Panc1 (cell line): ENCODE results near the gene APBB2. TPM values are rescaled to one million over a fixed set of nuclear protein-coding genes. Genes with fewer than 3 reads are reported as not detected.

Source experiments
- ATAC-seq: fragments of 200-7000 bp; cut with Tn5 transposase; 2 replicates; pipeline ENCODE4 v1.9.1; 2020; ENCODE audit warnings: mild to moderate bottlenecking, moderate library complexity
- BruUV-seq: library from RNA; stranded (reverse); fragments of 400-500 nt; replicated peaks from 2 replicates; lab custom pipeline; 2021; lab: Mats Ljungman, UMichigan
- CTCF ChIA-PET: fragments of 300-600 bp; sonication (Branson Sonifier 250); formaldehyde crosslinking; loops from one replicate; lab custom pipeline; 2022; ENCODE audit warnings: antibody characterized with exemption; lab: Charles Lee
- POLR2A ChIA-PET: fragments of 300-600 bp; sonication (Branson Sonifier 250); formaldehyde crosslinking; loops from one replicate; lab custom pipeline; 2022; ENCODE audit warnings: antibody characterized with exemption; lab: Charles Lee
- DNase-seq: peaks from one replicate; pipeline ENCODE4 v3.0.0-alpha.2; 2010; ENCODE audit warnings: low read depth, low spot score
- H3K27ac ChIP-seq: 2 replicates; pipeline ENCODE4 v1.5.1; 2011; ENCODE audit warnings: mild to moderate bottlenecking, low read length, inconsistent platforms
- H3K27me3 ChIP-seq: fragments of 200-500 bp; sonication (Bioruptor generic); 2 replicates; pipeline ENCODE4 v1.6.0; 2014; ENCODE audit warnings: low read length, inconsistent platforms; ENCODE audit not compliant: control insufficient read depth, insufficient read depth
- H3K36me3 ChIP-seq: fragments of 200-500 bp; sonication (Bioruptor generic); 2 replicates; pipeline ENCODE4 v1.5.1; 2014; ENCODE audit warnings: inconsistent platforms, mild to moderate bottlenecking, low read length, moderate library complexity; ENCODE audit not compliant: control insufficient read depth, insufficient read depth
- H3K4me1 ChIP-seq: 2 replicates; pipeline ENCODE4 v1.5.1; 2011; ENCODE audit warnings: inconsistent platforms, mild to moderate bottlenecking, low read length, moderate library complexity; ENCODE audit not compliant: control insufficient read depth, insufficient read depth
- H3K4me3 ChIP-seq, 2 experiments: 2 replicates each; pipeline ENCODE4 v1.5.1; 2011 to 2012; ENCODE audit warnings: low read depth in 2 of 2, low read length in 2 of 2, mild to moderate bottlenecking in 2 of 2, inconsistent platforms in 1 of 2, moderate library complexity in 1 of 2
- H3K9me3 ChIP-seq: fragments of 200-500 bp; sonication (Bioruptor generic); 2 replicates; pipeline ENCODE4 v1.5.1; 2014; ENCODE audit warnings: low read depth, mild to moderate bottlenecking, inconsistent platforms, low read length, moderate library complexity; ENCODE audit not compliant: control insufficient read depth, insufficient read depth
- CTCF ChIP-seq: fragments of 450-650 bp; IDR thresholded peaks from 2 replicates; pipeline ENCODE4 v1.5.1; 2017; ENCODE audit warnings: mild to moderate bottlenecking
- POLR2AphosphoS5 ChIP-seq: IDR thresholded peaks from 2 replicates; pipeline ENCODE4 v1.6.1; 2012; ENCODE audit warnings: mild to moderate bottlenecking, low read depth, low read length, moderate library complexity
- SIN3A ChIP-seq: IDR thresholded peaks from 2 replicates; pipeline ENCODE4 v1.6.1; 2012; ENCODE audit warnings: low read depth, mild to moderate bottlenecking, low read length, moderate library complexity, borderline replicate concordance; ENCODE audit not compliant: insufficient read depth
- TCF7L2 ChIP-seq: IDR thresholded peaks from 2 replicates; pipeline ENCODE4 v1.6.1; 2011; ENCODE audit warnings: mild to moderate bottlenecking, low read depth, low read length, inconsistent platforms
- in situ Hi-C: cut with HindIII; loops from 2 replicates; pipeline ENCODE4 v1.10.0; 2016; ENCODE audit warnings: low sequenced_read_pairs, low pct_unique_long_range_greater_than_20kb
- intact Hi-C: fragments of 100-400 bp; cut with micrococcal nuclease; formaldehyde crosslinking; loops from one replicate; pipeline ENCODE4 v1.10.0; 2022; ENCODE audit not compliant: unreplicated experiment
- total RNA-seq: library from RNA; stranded (reverse); gene quantifications from one replicate; pipeline ENCODE4 v1.2.1, GENCODE V29; 2021; ENCODE audit not compliant: unreplicated experiment
- TF ChIP-seq, protein P1 (sequence below), 2 experiments: IDR thresholded peaks; 2 replicates each; pipeline ENCODE4 v1.6.1; 2011 to 2012; ENCODE audit warnings: low read depth in 2 of 2, control low read depth in 1 of 2, low read length in 1 of 2, mild to moderate bottlenecking in 1 of 2, moderate library complexity in 1 of 2; ENCODE audit not compliant: insufficient read depth in 1 of 2

APBB2 gene
- total RNA-seq, 1 experiment from 2014 or later = 27.1 TPM

- H3K27me3 ChIP-seq = no peaks in the 10 kb centered on the region
- no peak for DNase-seq
- no peak overlapping the region for H3K27ac ChIP-seq
- POLR2A ChIA-PET = no interaction called here
- CTCF ChIA-PET = interaction anchor here (0.6 kb wide), 1 partner anchor 965 kb away, joined by 6 read pairs; no protein-coding TSS in a partner anchor
- no peaks in the 10 kb centered on the region for H3K36me3 ChIP-seq
- TF ChIP-seq CTCF = no peak
- TF ChIP-seq TCF7L2 = no peak
- TF ChIP-seq, protein P1, sequence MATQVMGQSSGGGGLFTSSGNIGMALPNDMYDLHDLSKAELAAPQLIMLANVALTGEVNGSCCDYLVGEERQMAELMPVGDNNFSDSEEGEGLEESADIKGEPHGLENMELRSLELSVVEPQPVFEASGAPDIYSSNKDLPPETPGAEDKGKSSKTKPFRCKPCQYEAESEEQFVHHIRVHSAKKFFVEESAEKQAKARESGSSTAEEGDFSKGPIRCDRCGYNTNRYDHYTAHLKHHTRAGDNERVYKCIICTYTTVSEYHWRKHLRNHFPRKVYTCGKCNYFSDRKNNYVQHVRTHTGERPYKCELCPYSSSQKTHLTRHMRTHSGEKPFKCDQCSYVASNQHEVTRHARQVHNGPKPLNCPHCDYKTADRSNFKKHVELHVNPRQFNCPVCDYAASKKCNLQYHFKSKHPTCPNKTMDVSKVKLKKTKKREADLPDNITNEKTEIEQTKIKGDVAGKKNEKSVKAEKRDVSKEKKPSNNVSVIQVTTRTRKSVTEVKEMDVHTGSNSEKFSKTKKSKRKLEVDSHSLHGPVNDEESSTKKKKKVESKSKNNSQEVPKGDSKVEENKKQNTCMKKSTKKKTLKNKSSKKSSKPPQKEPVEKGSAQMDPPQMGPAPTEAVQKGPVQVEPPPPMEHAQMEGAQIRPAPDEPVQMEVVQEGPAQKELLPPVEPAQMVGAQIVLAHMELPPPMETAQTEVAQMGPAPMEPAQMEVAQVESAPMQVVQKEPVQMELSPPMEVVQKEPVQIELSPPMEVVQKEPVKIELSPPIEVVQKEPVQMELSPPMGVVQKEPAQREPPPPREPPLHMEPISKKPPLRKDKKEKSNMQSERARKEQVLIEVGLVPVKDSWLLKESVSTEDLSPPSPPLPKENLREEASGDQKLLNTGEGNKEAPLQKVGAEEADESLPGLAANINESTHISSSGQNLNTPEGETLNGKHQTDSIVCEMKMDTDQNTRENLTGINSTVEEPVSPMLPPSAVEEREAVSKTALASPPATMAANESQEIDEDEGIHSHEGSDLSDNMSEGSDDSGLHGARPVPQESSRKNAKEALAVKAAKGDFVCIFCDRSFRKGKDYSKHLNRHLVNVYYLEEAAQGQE (IDR thresholded peaks at IDR 0.05; ENCODE audit: insufficient read depth in 1 of 2, low read depth in 2 of 2, low read length in 1 of 2) = no peak
- TF ChIP-seq SIN3A = no peak
- no peak for TF ChIP-seq POLR2AphosphoS5
- in situ Hi-C loops = no loop called here
- intact Hi-C loops = no loop called here
- no peaks in the 10 kb centered on the region for H3K4me1 ChIP-seq
- no peak overlapping the region for H3K4me3 ChIP-seq
- TSS peak; percentile 37 for BruUV-seq
- no peaks in the 10 kb centered on the region for H3K9me3 ChIP-seq
- ATAC-seq = no peak
Observed at GRCh38 chr4:40887764-40888131, 326.6 kb downstream of the APBB2 start.

DNA sequence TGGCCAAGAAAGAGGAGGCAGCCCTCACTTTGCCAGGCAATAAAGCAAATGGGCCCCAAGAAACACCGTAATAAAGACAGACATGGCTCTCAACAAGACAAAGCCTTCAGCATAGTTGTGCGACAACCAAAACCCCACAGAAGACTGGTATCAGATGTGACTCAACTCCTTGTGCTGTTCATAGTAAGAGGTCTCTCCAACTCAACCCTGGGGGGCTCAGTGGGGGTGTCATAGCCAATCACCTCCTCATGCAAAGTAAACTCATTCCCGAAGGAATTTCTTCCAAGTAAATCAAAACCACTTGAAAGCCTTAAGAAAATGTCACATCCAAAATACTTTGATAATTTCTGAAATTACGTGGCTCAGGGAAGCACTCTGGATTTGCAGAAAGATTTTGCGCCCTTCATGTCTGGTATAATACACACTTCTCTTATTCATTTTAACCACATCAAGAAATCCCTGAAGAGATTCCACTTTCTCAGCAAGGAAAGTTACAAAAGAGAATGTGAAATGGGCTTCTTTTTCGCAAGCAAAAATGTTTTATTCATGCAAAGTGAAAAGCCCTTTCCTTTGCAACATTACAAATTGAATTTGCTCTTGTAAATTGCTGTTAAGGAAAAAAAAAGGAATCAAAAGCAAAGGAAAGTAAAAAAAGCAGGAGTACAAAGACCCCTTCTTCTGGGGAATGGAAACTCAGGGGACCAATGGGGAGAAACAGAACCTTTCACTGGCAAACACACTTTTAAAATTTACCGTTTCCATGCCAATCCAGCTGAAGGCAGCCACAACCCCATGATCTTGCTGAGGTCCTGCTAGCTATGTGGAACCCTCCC, 327.2 kb downstream of the APBB2 start:
- in situ Hi-C loops (no loop called here), intact Hi-C loops (no loop called here)
- Histone ChIP-seq H3K4me3 (no peak overlapping the region), H3K27ac (no peak overlapping the region), H3K9me3 (no peaks in the 10 kb centered on the region), H3K27me3 (no peaks in the 10 kb centered on the region), H3K36me3 (no peaks in the 10 kb centered on the region), H3K4me1 (no peaks in the 10 kb centered on the region)
- ATAC-seq (no peak), DNase-seq (no peak)
- TF ChIP-seq CTCF (no peak), SIN3A (no peak), POLR2AphosphoS5 (no peak), TCF7L2 (no peak)
- TF ChIP-seq, protein P1 (IDR thresholded peaks at IDR 0.05; ENCODE audit: insufficient read depth in 1 of 2, low read depth in 2 of 2, low read length in 1 of 2) = no peak
- CTCF ChIA-PET = no interaction called here
- no TSS peak for BruUV-seq
- POLR2A ChIA-PET = no interaction called here
